Psoas muscle (tissue), 8 donors: ENCODE results near the gene ANGPT4. TPM values are rescaled to one million over a fixed set of nuclear protein-coding genes. Genes with fewer than 3 reads are reported as not detected.

ENCODE experiments used
- ATAC-seq, 4 donors: fragments of 200-7000 bp; cut with Tn5 transposase; one replicate each; pipeline ENCODE4 v1.9.1; 2020; ENCODE audit warnings: moderate library complexity in 3 of 4, mild to moderate bottlenecking in 2 of 4
- DNase-seq, 2 donors: peaks; one replicate each; pipeline ENCODE4 v3.0.0-alpha.2; 2020
- H3K27ac ChIP-seq: fragments of 200-600 bp; one replicate; pipeline ENCODE4 v1.8.0; 2022
- H3K27me3 ChIP-seq, 3 donors: fragments of 200-600 bp in 1 of 3; one replicate each; pipeline versions ENCODE4 v1.6.1 to v1.8.0; 2013 to 2022; ENCODE audit warnings: low read length in 2 of 3, mild to moderate bottlenecking in 2 of 3, moderate library complexity in 1 of 3; ENCODE audit not compliant: insufficient read depth in 3 of 3
- H3K36me3 ChIP-seq, 2 donors: fragments of 200-600 bp in 1 of 2; one replicate each; pipeline versions ENCODE4 v1.6.1 to v1.8.0; 2013 to 2022; ENCODE audit warnings: low read depth in 1 of 2, mild to moderate bottlenecking in 1 of 2, moderate library complexity in 1 of 2; ENCODE audit not compliant: insufficient read depth in 1 of 2
- H3K4me1 ChIP-seq: fragments of 200-600 bp; one replicate; pipeline ENCODE4 v1.8.0; 2022
- H3K4me3 ChIP-seq: fragments of 200-600 bp; one replicate; pipeline ENCODE4 v1.8.0; 2022; ENCODE audit warnings: mild to moderate bottlenecking
- H3K9me3 ChIP-seq: fragments of 200-600 bp; one replicate; pipeline ENCODE4 v1.8.0; 2022
- CTCF ChIP-seq: fragments of 200-600 bp; IDR thresholded peaks from one replicate; pipeline ENCODE4 v1.8.0; 2022; ENCODE audit warnings: antibody characterized with exemption
- WGBS, 3 donors: extraction: QIAGEN DNeasy Blood & Tissue Kit; methylation state at CpG; one replicate each; pipeline versions ENCODE4 v1.1.6 to v1.1.7; 2013; 5-methylcytosine and 5-hydroxymethylcytosine counted together
- intact Hi-C, 2 donors: fragments of 100-400 bp; cut with DNase I; formaldehyde crosslinking; loops; one replicate each; pipeline versions ENCODE4 v1.11.0 to v1.14.2; 2022
- polyA plus RNA-seq, 3 donors: library from polyadenylated mRNA; stranded (reverse); fragments of 200-250 nt; gene quantifications; one replicate each; pipeline ENCODE4 v1.2.3, GENCODE V29; 2013
- total RNA-seq, 4 donors: library from RNA; stranded (reverse); fragmentation: NEBNext Ultra II Directional in 2 of 4; extraction: Animal tissue kit (Norgen Biotek cat#: 25700) in 2 of 4; gene quantifications; one replicate each; pipeline versions ENCODE4 v1.2.1 to v1.2.4, GENCODE V29; 2021 to 2023
- donor health status: healthy with polysubstance abuse.
- donor health status: DM: no; HTN: no; CAD: no; lungs with moderate emphysema.
- donor health status: Bipolar disorder and iron deficiency.
- donor health status: healthy.
- donor health status: DM: yes; HTN: yes; CAD: no.
- donor health status: DM: no; HTN: no; CAD: no.
- donor health status: DM: no; HTN: no; CAD: no.
- donor health status: DM: yes; HTN: yes; CAD: no.

ANGPT4 gene
- total and polyA plus RNA-seq, 7 donors: 0.03 to 0.14 (median 0.06) TPM; not detected in 2

- 89 to 94% (median 93%) methylated on average over 5 of the region's 5 CpGs for whole genome bisulfite sequencing, 3 donors
- no peak overlapping the region for H3K27ac ChIP-seq
- no peaks in the 10 kb centered on the region for H3K4me1 ChIP-seq
- H3K36me3 ChIP-seq: no peaks in the 10 kb centered on the region
- no peaks in the 10 kb centered on the region for H3K9me3 ChIP-seq
- no peak for TF ChIP-seq CTCF
- intact Hi-C loops: no loop called here
- H3K4me3 ChIP-seq: no peak overlapping the region
- no peaks in the 10 kb centered on the region for H3K27me3 ChIP-seq
- ATAC-seq: no peak
- no peak for DNase-seq
Measured at GRCh38 chr20:939606-940005, 23.5 kb upstream of the ANGPT4 start.

- H3K9me3 ChIP-seq: peaks cover 5% of the 10 kb centered on the region
- DNase-seq: no peak
- WGBS, 3 donors: 54 to 60% (median 57%) methylated on average over 9 of the region's 9 CpGs
- no peak for ATAC-seq
- no peak overlapping the region for H3K4me3 ChIP-seq
- TF ChIP-seq CTCF: no peak
- no peak overlapping the region for H3K27ac ChIP-seq
- H3K27me3 ChIP-seq: no peaks in the 10 kb centered on the region
- no peaks in the 10 kb centered on the region for H3K36me3 ChIP-seq
- intact Hi-C loops: no loop called here
- H3K4me1 ChIP-seq: no peaks in the 10 kb centered on the region
Measured at GRCh38 chr20:934186-934840, 18.2 kb upstream of the ANGPT4 start.

- ATAC-seq: no peak
- Histone ChIP-seq H3K27me3 (no peaks in the 10 kb centered on the region), H3K9me3 (peaks cover 5% of the 10 kb centered on the region), H3K36me3 (no peaks in the 10 kb centered on the region), H3K27ac (no peak overlapping the region), H3K4me3 (no peak overlapping the region), H3K4me1 (no peaks in the 10 kb centered on the region)
- no peak for TF ChIP-seq CTCF
- intact Hi-C loops: no loop called here
- no peak for DNase-seq
- WGBS, 3 donors: 91 to 93% (median 92%) methylated on average over 2 of the region's 2 CpGs
Measured at GRCh38 chr20:933029-933428, 16.9 kb upstream of the ANGPT4 start.

GRCh38 chr20:931401-931800 is 15.3 kb upstream of the ANGPT4 start:
- intact Hi-C loops: no loop called here
- no peaks in the 10 kb centered on the region for H3K36me3 ChIP-seq
- H3K4me1 ChIP-seq: no peaks in the 10 kb centered on the region
- peaks cover 5% of the 10 kb centered on the region for H3K9me3 ChIP-seq
- no peak for TF ChIP-seq CTCF
- H3K27ac ChIP-seq: no peak overlapping the region
- H3K4me3 ChIP-seq: no peak overlapping the region
- ATAC-seq (no peak), DNase-seq (no peak)
- H3K27me3 ChIP-seq: no peaks in the 10 kb centered on the region
- WGBS, 3 donors: 42 to 60% (median 45%) methylated on average over 1 of the region's 1 CpG

GRCh38 chr20:926670-927069 is 10.5 kb upstream of the ANGPT4 start:
- Histone ChIP-seq H3K4me3 (no peak overlapping the region), H3K4me1 (no peaks in the 10 kb centered on the region), H3K27ac (no peak overlapping the region), H3K27me3 (no peaks in the 10 kb centered on the region), H3K9me3 (peaks cover 1% of the 10 kb centered on the region), H3K36me3 (no peaks in the 10 kb centered on the region)
- TF ChIP-seq CTCF: no peak
- 57 to 68% (median 57%) methylated on average over 6 of the region's 6 CpGs for WGBS, 3 donors
- no peak for DNase-seq
- intact Hi-C loops: no loop called here
- ATAC-seq: no peak
